ENCODE data around the gene XG.

- no peak for TF ChIP-seq SIX5 (IDR thresholded peaks at IDR 0.05; ENCODE audit: low read depth, low read length)
- TF ChIP-seq POLR2A (IDR thresholded peaks at IDR 0.05; ENCODE audit: control extremely low read depth in 1 of 2, low read depth in 2 of 2, low read length in 2 of 2), result no peak
- no peak for TF ChIP-seq SP1 (IDR thresholded peaks at IDR 0.05; ENCODE audit: low read depth, low read length)
- TF ChIP-seq NRF1 (IDR thresholded peaks at IDR 0.05; ENCODE audit: low read depth, low read length), result no peak
- TF ChIP-seq RNF2 (IDR thresholded peaks at IDR 0.05; ENCODE audit: borderline replicate concordance, low read depth, low read length, missing control alignments, poor library complexity, severe bottlenecking), result no peak
- TF ChIP-seq POLR2AphosphoS5 (IDR thresholded peaks at IDR 0.05; ENCODE audit: low read depth, low read length), result no peak
Measured at GRCh38 chrX:2794336-2794735, 42.5 kb downstream of the XG start.
